GM18868 (cell line): ENCODE measurements around the gene UGP2.
"Not testable (repeated sequence)": the region's sequence is repeated elsewhere in the genome, so short reads cannot be mapped to it uniquely, and the experiment has no call there.

Experiments used
- ATAC-seq: cut with Tn5 transposase; IDR thresholded peaks from one replicate; pipeline ENCODE4 v1.9.1; 2021; ENCODE audit warnings: mild to moderate bottlenecking, moderate library complexity; ENCODE audit not compliant: unreplicated experiment

The UGP2 gene

DNA sequence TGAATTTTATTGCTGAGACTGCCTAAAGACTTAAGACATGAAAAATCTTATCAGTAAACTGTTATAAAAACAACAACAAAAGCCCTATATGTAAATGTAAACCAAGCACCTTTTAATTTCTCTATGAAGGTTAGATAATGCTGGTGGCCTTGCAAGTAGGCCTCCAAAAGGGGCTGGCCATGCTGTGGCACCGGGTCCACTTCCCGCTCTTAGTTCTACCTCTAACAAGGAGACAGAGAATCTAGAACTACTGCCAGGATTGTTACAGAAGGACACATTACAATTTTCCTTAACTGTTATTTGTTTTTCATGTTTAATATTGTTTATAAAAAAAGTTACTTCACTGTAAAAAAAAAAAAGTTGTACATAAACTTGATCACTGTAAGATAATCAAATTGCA is 49.0 kb downstream of the UGP2 start:
- ATAC-seq: no peak

GRCh38 chr2:63891488-63892030 is 49.9 kb downstream of the UGP2 start:
- ATAC-seq: no peak

- ATAC-seq: no peak
These were observed 51.5 kb downstream of the UGP2 start for GRCh38 chr2:63893163-63893562.

- ATAC-seq: no peak
These were observed 52.5 kb downstream of the UGP2 start for GRCh38 chr2:63894167-63894566.

DNA sequence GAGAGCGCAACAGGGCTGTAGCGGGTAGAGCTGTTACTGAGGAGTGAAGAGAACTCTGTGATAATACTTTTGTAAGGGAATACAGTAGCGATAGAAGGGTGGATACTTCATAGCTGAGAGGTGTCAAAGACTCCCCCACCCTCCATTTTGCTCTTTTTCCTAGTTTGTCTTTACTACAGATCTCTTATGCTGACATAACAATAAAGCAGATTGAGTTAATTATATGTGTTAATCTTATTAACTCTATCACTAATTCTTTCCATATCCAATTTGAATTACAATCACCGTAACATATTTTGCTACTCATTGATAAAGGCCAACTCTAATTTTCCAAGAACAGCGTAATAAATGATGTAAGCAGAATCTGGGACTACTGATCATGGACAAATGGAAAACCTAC is 57.1 kb downstream of the UGP2 start:
- ATAC-seq: no peak

DNA sequence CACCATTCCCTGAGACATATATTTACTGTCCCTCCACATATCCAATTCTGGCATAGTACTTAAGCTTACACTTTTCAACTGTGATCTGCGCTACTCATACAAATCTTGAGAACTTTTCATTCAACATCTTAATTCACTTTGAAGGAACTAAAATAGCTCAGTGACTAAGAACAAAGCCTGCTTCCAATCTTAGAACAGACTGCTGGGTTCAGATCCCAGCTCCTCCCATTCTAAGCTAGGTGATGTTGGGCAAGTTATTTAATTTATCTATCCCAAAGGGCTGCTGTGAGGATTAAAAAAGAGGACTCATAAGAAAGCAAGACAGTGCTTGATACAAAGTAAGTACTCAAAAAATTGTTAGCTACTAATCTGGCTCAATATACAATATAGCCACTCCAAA is 57.9 kb downstream of the UGP2 start:
- ATAC-seq: no peak

GRCh38 chr2:63902149-63902548 is 60.5 kb downstream of the UGP2 start:
- ATAC-seq: no peak

- ATAC-seq: no peak
These were observed 61.3 kb downstream of the UGP2 start for GRCh38 chr2:63903003-63903402.

DNA sequence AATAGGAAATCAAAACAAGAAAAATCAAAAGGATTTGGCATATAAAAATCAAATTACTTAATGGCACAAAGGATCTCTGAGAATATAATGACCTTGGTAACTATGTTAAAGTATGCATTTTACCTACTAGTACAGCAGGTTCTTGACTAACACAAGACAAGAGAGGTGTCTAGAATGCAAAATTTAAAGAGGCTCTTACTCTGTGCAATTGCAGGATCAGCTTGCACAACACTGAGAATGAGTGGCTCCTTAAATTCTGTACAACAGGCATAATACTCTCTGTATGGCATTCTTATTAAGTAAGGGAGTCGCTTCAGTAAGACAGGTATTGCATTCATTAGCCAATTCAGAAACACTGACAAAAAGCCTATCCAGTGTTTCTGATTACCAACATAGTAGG is 72.6 kb downstream of the UGP2 start:
- ATAC-seq: no peak

- no peak for ATAC-seq
These were observed 85.1 kb downstream of the UGP2 start for GRCh38 chr2:63926815-63927214.

GRCh38 chr2:63932104-63932503 is 90.4 kb downstream of the UGP2 start:
- not testable (repeated sequence) for ATAC-seq
